ENCODE results near the gene LPA.
"Not testable (repeated sequence)": the region's sequence is repeated elsewhere in the genome, so short reads cannot be mapped to it uniquely, and the experiment has no call there.

The LPA gene

GRCh38 chr6:160664198-160664597 is at the start of gene LPA:
LPA (minus strand) TSS chr6:160664275; CDS start chr6:160664214, 61 bp downstream.
- not testable (repeated sequence) for DNase-seq

- not testable (repeated sequence) for DNase-seq
Observed at GRCh38 chr6:160708993-160709392, 44.9 kb upstream of the LPA start.

GRCh38 chr6:160704688-160705087 is 40.6 kb upstream of the LPA start:
- DNase-seq: not testable (repeated sequence)

GRCh38 chr6:160701918-160702680 is 38.0 kb upstream of the LPA start, which contains the start of gene PLG:
PLG (plus strand) TSS chr6:160702244; CDS start chr6:160702305, 61 bp downstream.
- not testable (repeated sequence) for DNase-seq

- DNase-seq: no peak
Observed at GRCh38 chr6:160697826-160698225, 33.8 kb upstream of the LPA start.

- not testable (repeated sequence) for DNase-seq
Observed at GRCh38 chr6:160696884-160697283, 32.8 kb upstream of the LPA start.

- not testable (repeated sequence) for DNase-seq
Observed at GRCh38 chr6:160695622-160696021, 31.5 kb upstream of the LPA start.

GRCh38 chr6:160695025-160695424 is 30.9 kb upstream of the LPA start:
- DNase-seq: not testable (repeated sequence)

- no peak for DNase-seq
Observed at GRCh38 chr6:160692369-160692959, 28.4 kb upstream of the LPA start.

- no peak for DNase-seq
Observed at GRCh38 chr6:160691617-160692016, 27.5 kb upstream of the LPA start.

GRCh38 chr6:160690458-160690857 is 26.4 kb upstream of the LPA start:
- no peak for DNase-seq

GRCh38 chr6:160685762-160686450 is 21.8 kb upstream of the LPA start:
- no peak for DNase-seq

GRCh38 chr6:160685101-160685761 is 21.2 kb upstream of the LPA start:
- not testable (repeated sequence) for DNase-seq

GRCh38 chr6:160679402-160679769 is 15.3 kb upstream of the LPA start:
- no peak for DNase-seq

GRCh38 chr6:160678744-160679401 is 14.8 kb upstream of the LPA start:
- no peak for DNase-seq

GRCh38 chr6:160678230-160678629 is 14.2 kb upstream of the LPA start:
- DNase-seq: no peak

GRCh38 chr6:160676418-160676817 is 12.3 kb upstream of the LPA start:
- DNase-seq: not testable (repeated sequence)

GRCh38 chr6:160668589-160668988 is 4.5 kb upstream of the LPA start:
- DNase-seq: no peak

GRCh38 chr6:160667639-160668481 is 3.8 kb upstream of the LPA start:
- no peak for DNase-seq

GRCh38 chr6:160662842-160663241 is 1.2 kb downstream of the LPA start:
- DNase-seq: no peak

GRCh38 chr6:160662429-160662828 is 1.6 kb downstream of the LPA start:
- DNase-seq: no peak

GRCh38 chr6:160661216-160661615 is 2.9 kb downstream of the LPA start:
- DNase-seq: no peak

Measured in NCI-H1436 treated with DMSO at 0.1 percent for 48 hours (cell line).